NK-92 (cell line): ENCODE measurements around the gene EPHB6.

Experiments
- DNase-seq: peaks from one replicate; lab custom pipeline; 2025; ENCODE audit not compliant: unreplicated experiment; lab: John Stamatoyannopoulos, UW

EPHB6 gene

GRCh38 chr7:142916508-142916907 lies 61.6 kb downstream of the EPHB6 start:
- no peak for DNase-seq

GRCh38 chr7:142917447-142917846 lies 62.6 kb downstream of the EPHB6 start:
- no peak for DNase-seq

GRCh38 chr7:142918901-142919300 lies 64.0 kb downstream of the EPHB6 start:
- DNase-seq = no peak

GRCh38 chr7:142919656-142920055 lies 64.8 kb downstream of the EPHB6 start:
- no peak for DNase-seq
